Gastroesophageal sphincter (tissue), 4 donors: ENCODE results near the gene IMMP2L. TPM values are rescaled to one million over a fixed set of nuclear protein-coding genes. Genes with fewer than 3 reads are reported as not detected.

Experiments
- ATAC-seq: fragments of 150-250 bp; one replicate; pipeline ENCODE4 v1.9.1; 2016; ENCODE audit warnings: mild to moderate bottlenecking, moderate library complexity
- H3K27ac ChIP-seq, 4 donors: fragments of 200-600 bp; sonication (generic) in 3 of 4; 1 replicate in 3 of 4; 2 replicates in 1 of 4; pipeline ENCODE4 v1.5.1; 2016 to 2019
- H3K27me3 ChIP-seq: fragments of 200-600 bp; sonication (generic); one replicate; pipeline ENCODE4 v1.5.1; 2019
- H3K36me3 ChIP-seq, 2 donors: fragments of 200-600 bp; sonication (generic); one replicate each; pipeline ENCODE4 v1.5.1; 2019; ENCODE audit warnings: control low read depth in 1 of 2
- H3K4me1 ChIP-seq, 3 donors: fragments of 200-600 bp; sonication (generic); 1 replicate in 2 of 3; 2 replicates in 1 of 3; pipeline ENCODE4 v1.5.1; 2016 to 2019; ENCODE audit warnings: control low read depth in 2 of 3
- H3K4me3 ChIP-seq, 2 donors: fragments of 200-600 bp; sonication (generic); one replicate each; pipeline ENCODE4 v1.5.1; 2019; ENCODE audit warnings: mild to moderate bottlenecking in 1 of 2, moderate library complexity in 1 of 2
- H3K9me3 ChIP-seq, 3 donors: fragments of 200-600 bp; sonication (generic); one replicate each; pipeline ENCODE4 v1.5.1; 2017 to 2019; ENCODE audit warnings: control low read depth in 2 of 3
- CTCF ChIP-seq, 4 experiments: fragments of 200-600 bp in 2 of 4; fragments of 450-650 bp in 2 of 4; sonication (generic) in 1 of 4; IDR thresholded peaks; one replicate each; pipeline ENCODE4 v1.5.1; 2017 to 2019; ENCODE audit warnings: antibody characterized with exemption in 4 of 4, mild to moderate bottlenecking in 2 of 4, moderate library complexity in 2 of 4
- EP300 ChIP-seq: sonication (generic); formaldehyde crosslinking; IDR thresholded peaks from one replicate; pipeline ENCODE4 v1.6.1; 2017; ENCODE audit warnings: antibody characterized with exemption, mild to moderate bottlenecking
- POLR2A ChIP-seq, 2 donors: fragments of 450-650 bp; IDR thresholded peaks; one replicate each; pipeline ENCODE4 v1.6.1; 2017; ENCODE audit warnings: antibody characterized with exemption in 2 of 2, mild to moderate bottlenecking in 2 of 2, moderate library complexity in 1 of 2
- POLR2AphosphoS5 ChIP-seq: sonication (generic); formaldehyde crosslinking; IDR thresholded peaks from one replicate; pipeline ENCODE4 v1.6.1; 2017; ENCODE audit warnings: antibody characterized with exemption
- WGBS, 2 donors: methylation state at CpG; one replicate each; pipeline ENCODE4 v1.1.5; 2018; ENCODE audit warnings: low coverage in 1 of 2; 5-methylcytosine and 5-hydroxymethylcytosine counted together
- total RNA-seq, 4 donors: library from RNA; depleted of rRNA; stranded (reverse); fragments of >200 nt; gene quantifications; one replicate each; pipeline ENCODE4 v1.1.0, GENCODE V29; 2016

Gene IMMP2L
- total RNA-seq, 4 donors from 2014 or later = 13.6 to 38.5 (median 30.1) TPM

- no peak for TF ChIP-seq POLR2AphosphoS5
- no peak for TF ChIP-seq POLR2A (IDR thresholded peaks at IDR 0.05)
- TF ChIP-seq EP300 = no peak
- no peak for TF ChIP-seq CTCF (IDR thresholded peaks at IDR 0.05)
- Histone ChIP-seq H3K27me3 (no peaks in the 10 kb centered on the region), H3K27ac (no peak overlapping the region), H3K4me1 (no peaks in the 10 kb centered on the region), H3K4me3 (no peak overlapping the region), H3K9me3 (no peaks in the 10 kb centered on the region), H3K36me3 (no peaks in the 10 kb centered on the region)
- no peak for ATAC-seq
- WGBS, 2 donors = 88 to 100% methylated on average over 1 of the region's 1 CpG
Measured at GRCh38 chr7:111080495-111081105, 481.7 kb downstream of the IMMP2L start.

- TF ChIP-seq CTCF (IDR thresholded peaks at IDR 0.05) (no peak), POLR2AphosphoS5 (no peak), EP300 (no peak), POLR2A (IDR thresholded peaks at IDR 0.05) (no peak)
- no peak for ATAC-seq
- Histone ChIP-seq H3K9me3 (no peaks in the 10 kb centered on the region), H3K4me1 (no peaks in the 10 kb centered on the region), H3K27ac (no peak overlapping the region), H3K36me3 (no peaks in the 10 kb centered on the region), H3K4me3 (no peak overlapping the region), H3K27me3 (no peaks in the 10 kb centered on the region)
- WGBS, 2 donors = 98 to 100% methylated on average over 2 of the region's 2 CpGs
Measured at GRCh38 chr7:111077001-111077400, 485.3 kb downstream of the IMMP2L start.

GRCh38 chr7:111076205-111076604 is 486.1 kb downstream of the IMMP2L start:
- H3K36me3 ChIP-seq = no peaks in the 10 kb centered on the region
- no peak for TF ChIP-seq POLR2AphosphoS5
- no peak for TF ChIP-seq EP300
- no peak for TF ChIP-seq POLR2A (IDR thresholded peaks at IDR 0.05)
- TF ChIP-seq CTCF (IDR thresholded peaks at IDR 0.05) = no peak
- no peak overlapping the region for H3K27ac ChIP-seq
- no peaks in the 10 kb centered on the region for H3K27me3 ChIP-seq
- H3K9me3 ChIP-seq = no peaks in the 10 kb centered on the region
- H3K4me1 ChIP-seq = no peaks in the 10 kb centered on the region
- no peak for ATAC-seq
- no peak overlapping the region for H3K4me3 ChIP-seq

GRCh38 chr7:111075498-111075897 is 486.8 kb downstream of the IMMP2L start:
- H3K27ac ChIP-seq = no peak overlapping the region
- no peak overlapping the region for H3K4me3 ChIP-seq
- no peaks in the 10 kb centered on the region for H3K27me3 ChIP-seq
- no peak for ATAC-seq
- no peaks in the 10 kb centered on the region for H3K9me3 ChIP-seq
- H3K4me1 ChIP-seq = peaks cover 0 to under 1% (median 0%) of the 10 kb centered on the region in 3 donors
- 85 to 87% methylated on average over 5 of the region's 5 CpGs for WGBS, 2 donors
- TF ChIP-seq POLR2A (IDR thresholded peaks at IDR 0.05) = no peak
- no peak for TF ChIP-seq POLR2AphosphoS5
- no peak for TF ChIP-seq CTCF (IDR thresholded peaks at IDR 0.05)
- TF ChIP-seq EP300 = no peak
- no peaks in the 10 kb centered on the region for H3K36me3 ChIP-seq

GRCh38 chr7:111074748-111075146 is 487.5 kb downstream of the IMMP2L start:
- Histone ChIP-seq H3K27me3 (no peaks in the 10 kb centered on the region), H3K4me1 (peaks cover 0 to 7% (median 0%) of the 10 kb centered on the region in 3 donors), H3K9me3 (no peaks in the 10 kb centered on the region), H3K4me3 (no peak overlapping the region), H3K36me3 (no peaks in the 10 kb centered on the region), H3K27ac (no peak overlapping the region)
- no peak for ATAC-seq
- TF ChIP-seq CTCF (IDR thresholded peaks at IDR 0.05) = no peak
- TF ChIP-seq POLR2A (IDR thresholded peaks at IDR 0.05) = no peak
- no peak for TF ChIP-seq POLR2AphosphoS5
- TF ChIP-seq EP300 = no peak
- WGBS, 2 donors = 73 to 80% methylated on average over 3 to 6 of the region's 6 CpGs
